ENCODE data around the gene SRGAP2B.
"Not testable (repeated sequence)": the region's sequence is repeated elsewhere in the genome, so short reads cannot be mapped to it uniquely, and the experiment has no call there.

Gene SRGAP2B

DNA sequence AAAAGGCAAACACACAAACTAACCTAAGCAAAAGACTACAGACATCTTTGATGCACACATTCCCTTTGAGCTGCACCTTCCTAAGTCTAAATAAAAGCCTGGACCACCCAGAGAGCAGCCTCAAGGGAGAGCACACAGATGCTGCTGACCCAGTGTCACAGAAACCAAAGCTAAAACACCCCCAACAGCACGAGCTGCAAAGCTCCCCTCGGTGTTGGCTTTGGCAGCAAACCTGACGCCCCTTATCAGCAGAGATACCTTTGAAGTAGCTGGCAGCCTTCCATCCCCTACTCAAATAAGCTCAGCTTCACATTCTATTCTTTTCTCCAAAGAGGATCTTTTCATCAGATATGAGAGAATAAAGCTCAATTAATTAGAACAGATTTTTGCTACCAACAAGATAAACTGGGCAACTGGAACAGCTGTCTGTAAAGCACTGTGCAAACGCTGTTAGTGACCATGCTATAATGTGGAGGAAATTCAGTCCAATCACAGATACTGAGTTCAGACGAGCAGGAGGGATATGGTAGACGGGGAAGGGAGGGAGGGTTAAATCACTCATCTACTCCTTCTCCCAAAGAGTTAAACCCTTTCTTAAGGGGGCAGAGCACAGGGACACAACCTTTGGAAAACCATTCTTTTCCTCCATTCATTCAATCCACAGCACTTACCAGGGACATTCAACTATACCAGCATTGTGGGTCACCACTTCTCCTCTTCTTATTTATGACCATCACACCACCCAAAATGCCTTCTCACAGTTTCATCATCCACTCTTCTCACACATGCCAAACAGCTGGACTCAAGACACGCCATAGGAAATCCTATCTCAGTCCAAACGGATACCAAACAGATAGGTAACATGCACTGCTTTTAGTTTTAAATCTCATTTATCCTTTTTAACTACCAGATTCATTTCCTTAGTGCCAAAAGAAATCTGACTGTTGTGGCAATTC lies 148.3 kb downstream of the SRGAP2B start:
- H3K27me3 ChIP-seq (ENCODE audit: control insufficient read depth, insufficient read depth, low read length); H3K4me2 ChIP-seq (ENCODE audit: low read length); H3K4me1 ChIP-seq (ENCODE audit: control insufficient read depth, insufficient read depth, low read length); H3K9me3 ChIP-seq (replicated peaks; ENCODE audit: low read length); H3K36me3 ChIP-seq (ENCODE audit: insufficient read depth, low read length); H3K9ac ChIP-seq (ENCODE audit: low read depth, low read length); H3K4me3 ChIP-seq (ENCODE audit: low read length): not testable (repeated sequence)

DNA sequence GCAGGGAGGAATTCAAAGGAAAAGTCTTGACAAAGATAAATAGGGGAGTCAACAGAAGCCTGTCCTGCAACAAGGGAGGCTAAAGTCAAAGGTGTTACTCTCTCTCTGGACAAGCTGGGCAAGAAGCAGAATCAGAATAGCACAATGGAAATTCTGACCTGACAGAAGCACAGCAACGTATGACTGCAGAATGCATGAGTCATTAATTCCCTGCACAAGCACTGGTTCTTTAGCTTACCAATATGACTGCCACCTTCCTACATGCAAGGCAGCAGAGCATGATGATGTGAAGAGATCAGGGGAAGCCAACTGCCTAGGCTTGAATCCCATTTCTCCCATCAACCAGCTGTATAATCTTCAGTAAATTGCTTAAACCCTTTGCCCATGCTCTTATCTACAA lies 153.4 kb downstream of the SRGAP2B start:
- H3K9ac ChIP-seq (ENCODE audit: low read depth, low read length); H3K9me3 ChIP-seq (replicated peaks; ENCODE audit: low read length); H3K4me1 ChIP-seq (ENCODE audit: control insufficient read depth, insufficient read depth, low read length); H3K4me3 ChIP-seq (ENCODE audit: low read length); H3K4me2 ChIP-seq (ENCODE audit: low read length); H3K36me3 ChIP-seq (ENCODE audit: insufficient read depth, low read length); H3K27me3 ChIP-seq (ENCODE audit: control insufficient read depth, insufficient read depth, low read length): not testable (repeated sequence)

DNA sequence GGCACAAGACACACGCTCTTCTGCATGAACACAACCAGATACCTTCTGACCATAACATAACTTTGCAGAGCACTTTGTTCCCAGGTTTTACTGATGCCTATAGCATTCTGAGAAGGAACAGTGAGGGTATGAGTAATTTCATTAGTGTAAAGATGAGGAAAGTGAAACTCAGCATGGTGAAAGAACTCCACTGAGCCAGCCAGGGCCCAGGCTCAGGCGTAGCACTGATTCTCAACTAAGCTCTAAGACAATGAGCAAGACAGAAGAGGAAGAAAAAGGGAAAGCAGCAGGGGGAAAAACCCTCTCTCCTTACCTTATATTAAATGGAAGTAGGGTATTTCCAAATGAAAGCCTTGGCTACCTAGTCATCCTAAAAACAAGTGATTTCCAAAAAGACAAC lies 155.1 kb downstream of the SRGAP2B start:
- H3K9me3 ChIP-seq (replicated peaks; ENCODE audit: low read length); H3K9ac ChIP-seq (ENCODE audit: low read depth, low read length); H3K27me3 ChIP-seq (ENCODE audit: control insufficient read depth, insufficient read depth, low read length); H3K4me1 ChIP-seq (ENCODE audit: control insufficient read depth, insufficient read depth, low read length); H3K36me3 ChIP-seq (ENCODE audit: insufficient read depth, low read length); H3K4me2 ChIP-seq (ENCODE audit: low read length); H3K4me3 ChIP-seq (ENCODE audit: low read length): not testable (repeated sequence)

DNA sequence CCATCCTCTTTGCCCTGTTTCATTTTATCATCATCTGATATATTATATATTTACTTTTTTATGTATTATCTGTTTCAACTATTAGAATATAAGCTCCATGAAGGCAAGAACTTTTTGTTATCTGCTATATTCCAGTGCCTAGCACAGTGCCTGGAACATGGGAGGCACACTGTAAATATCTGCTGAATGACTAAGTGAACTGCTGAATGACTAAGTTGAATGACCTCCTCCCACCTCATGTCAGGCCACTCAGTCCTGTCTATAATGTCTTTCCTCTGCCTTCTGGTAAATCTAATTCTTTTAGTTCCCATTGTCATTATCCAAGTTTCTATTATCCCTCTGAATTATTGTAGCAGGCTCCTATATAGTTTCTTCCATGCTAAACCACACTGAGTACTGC lies 156.5 kb downstream of the SRGAP2B start:
- H3K9ac ChIP-seq (ENCODE audit: low read depth, low read length); H3K4me1 ChIP-seq (ENCODE audit: control insufficient read depth, insufficient read depth, low read length): not testable (repeated sequence)

DNA sequence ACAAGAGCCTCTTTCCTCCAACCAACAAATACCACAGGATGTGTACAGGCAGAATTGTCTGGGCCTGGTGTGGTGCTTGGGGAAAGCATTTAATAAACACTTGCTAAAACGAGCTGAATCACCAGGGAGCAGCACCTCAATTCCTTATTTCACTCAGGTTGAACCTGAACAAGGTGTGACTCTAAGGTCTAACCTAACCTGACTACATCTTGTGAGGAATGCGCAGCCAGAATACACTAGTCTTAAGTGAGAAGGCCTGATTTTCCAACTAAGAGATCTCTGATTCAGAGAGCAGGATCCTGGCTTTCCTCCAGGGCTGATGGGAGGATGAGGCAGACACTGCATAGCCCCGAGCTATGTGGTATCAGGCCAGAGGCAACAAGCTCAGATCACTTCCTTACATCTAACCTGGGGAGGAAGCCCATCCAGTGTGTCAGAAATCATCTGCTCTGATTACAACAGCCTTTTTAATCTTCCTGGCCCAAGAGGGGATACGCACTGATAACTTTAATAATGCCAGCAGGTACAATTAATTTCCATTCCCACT lies 158.9 kb downstream of the SRGAP2B start:
- not testable (repeated sequence) for H3K36me3 ChIP-seq (ENCODE audit: insufficient read depth, low read length); H3K27me3 ChIP-seq (ENCODE audit: control insufficient read depth, insufficient read depth, low read length); H3K9ac ChIP-seq (ENCODE audit: low read depth, low read length); H3K4me3 ChIP-seq (ENCODE audit: low read length); H3K4me2 ChIP-seq (ENCODE audit: low read length); H3K9me3 ChIP-seq (replicated peaks; ENCODE audit: low read length); H3K4me1 ChIP-seq (ENCODE audit: control insufficient read depth, insufficient read depth, low read length)

More for the DNA sequence above, 156.5 kb downstream of the SRGAP2B start:
- not testable (repeated sequence) for H3K27me3 ChIP-seq (ENCODE audit: control insufficient read depth, insufficient read depth, low read length); H3K4me2 ChIP-seq (ENCODE audit: low read length); H3K36me3 ChIP-seq (ENCODE audit: insufficient read depth, low read length); H3K4me3 ChIP-seq (ENCODE audit: low read length); H3K9me3 ChIP-seq (replicated peaks; ENCODE audit: low read length)

DNA sequence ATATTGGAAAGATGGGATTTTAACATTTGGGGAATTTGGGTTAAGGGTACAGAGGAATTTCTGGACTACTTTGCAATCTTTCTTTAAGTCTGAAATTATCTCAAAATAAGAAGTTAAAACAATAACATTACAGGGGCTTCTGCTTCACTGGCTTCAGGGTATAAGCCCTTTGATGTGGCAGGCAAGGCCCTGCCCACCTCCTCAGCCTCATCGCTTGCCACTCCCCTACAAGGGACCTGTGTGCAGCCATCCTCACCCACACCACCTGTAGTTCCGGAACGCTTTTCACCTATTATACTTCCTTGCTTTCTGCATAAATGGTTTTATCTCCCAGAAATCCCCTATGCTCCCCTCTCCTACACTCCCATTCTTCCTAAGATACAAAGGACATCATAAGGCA lies 159.8 kb downstream of the SRGAP2B start:
- H3K9ac ChIP-seq (ENCODE audit: low read depth, low read length); H3K9me3 ChIP-seq (replicated peaks; ENCODE audit: low read length); H3K4me1 ChIP-seq (ENCODE audit: control insufficient read depth, insufficient read depth, low read length); H3K4me3 ChIP-seq (ENCODE audit: low read length); H3K4me2 ChIP-seq (ENCODE audit: low read length); H3K27me3 ChIP-seq (ENCODE audit: control insufficient read depth, insufficient read depth, low read length); H3K36me3 ChIP-seq (ENCODE audit: insufficient read depth, low read length): not testable (repeated sequence)

DNA sequence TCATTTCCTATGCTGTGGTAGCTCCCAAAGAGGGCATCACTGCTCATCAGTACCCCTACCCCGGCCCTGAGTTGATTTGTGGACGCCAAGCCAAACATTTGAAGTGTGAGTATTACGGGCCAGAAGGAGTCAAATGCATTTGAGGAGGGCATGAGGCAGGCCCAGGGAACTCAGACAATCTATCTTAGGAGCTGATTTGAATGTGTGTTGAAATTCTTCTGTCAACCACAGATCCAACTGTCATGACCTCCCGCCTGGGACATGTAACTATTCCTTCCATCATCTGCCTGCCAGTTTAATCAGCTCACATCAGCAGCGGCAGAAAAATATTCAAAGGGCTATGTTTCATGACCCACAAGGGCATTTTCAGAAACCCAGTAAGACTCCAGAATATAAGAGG lies 162.1 kb downstream of the SRGAP2B start:
- H3K9ac ChIP-seq (ENCODE audit: low read depth, low read length); H3K36me3 ChIP-seq (ENCODE audit: insufficient read depth, low read length); H3K4me2 ChIP-seq (ENCODE audit: low read length); H3K4me3 ChIP-seq (ENCODE audit: low read length); H3K27me3 ChIP-seq (ENCODE audit: control insufficient read depth, insufficient read depth, low read length); H3K9me3 ChIP-seq (replicated peaks; ENCODE audit: low read length); H3K4me1 ChIP-seq (ENCODE audit: control insufficient read depth, insufficient read depth, low read length): not testable (repeated sequence)

DNA sequence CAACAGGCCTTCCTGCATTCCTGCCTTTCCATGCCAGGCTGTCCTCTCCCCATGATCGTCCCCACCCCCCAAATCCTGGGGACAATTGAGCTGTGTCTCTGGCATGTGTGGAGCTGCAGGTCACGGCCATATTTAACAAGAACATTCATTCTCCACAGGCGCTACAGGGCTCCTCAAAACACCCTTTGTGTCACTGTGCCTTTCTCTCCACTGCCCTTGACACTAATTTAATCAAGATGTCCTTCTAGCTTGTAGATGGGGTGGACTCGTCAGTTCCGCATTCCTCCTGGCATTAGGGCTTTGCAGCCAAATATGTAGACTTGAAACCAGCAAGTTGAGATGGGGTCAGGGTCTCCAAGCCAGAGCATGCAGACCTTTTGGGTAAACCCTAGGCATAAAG lies 163.0 kb downstream of the SRGAP2B start:
- not testable (repeated sequence) for H3K9me3 ChIP-seq (replicated peaks; ENCODE audit: low read length); H3K36me3 ChIP-seq (ENCODE audit: insufficient read depth, low read length); H3K9ac ChIP-seq (ENCODE audit: low read depth, low read length); H3K4me2 ChIP-seq (ENCODE audit: low read length); H3K27me3 ChIP-seq (ENCODE audit: control insufficient read depth, insufficient read depth, low read length); H3K4me1 ChIP-seq (ENCODE audit: control insufficient read depth, insufficient read depth, low read length); H3K4me3 ChIP-seq (ENCODE audit: low read length)

DNA sequence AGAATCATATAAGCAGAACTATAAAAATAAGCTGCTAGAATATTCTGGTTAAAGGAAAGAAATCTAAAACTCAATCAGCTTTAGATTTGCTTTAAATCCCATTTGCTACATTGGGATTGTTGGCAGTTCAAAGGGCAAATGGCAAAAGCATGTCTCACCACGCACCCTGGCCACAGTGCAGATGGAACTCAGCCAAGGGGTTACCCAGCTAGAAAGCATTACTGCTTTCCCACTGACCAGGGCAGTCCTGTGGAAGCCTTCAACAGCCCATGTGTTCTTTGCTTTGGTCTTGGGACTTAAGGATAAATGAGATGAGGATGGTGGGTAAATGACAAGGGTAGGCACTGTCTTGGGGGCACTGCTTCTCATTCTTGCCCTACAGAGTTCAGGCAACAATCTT lies 163.6 kb downstream of the SRGAP2B start:
- H3K27me3 ChIP-seq (ENCODE audit: control insufficient read depth, insufficient read depth, low read length); H3K4me2 ChIP-seq (ENCODE audit: low read length); H3K9me3 ChIP-seq (replicated peaks; ENCODE audit: low read length); H3K4me3 ChIP-seq (ENCODE audit: low read length); H3K9ac ChIP-seq (ENCODE audit: low read depth, low read length); H3K4me1 ChIP-seq (ENCODE audit: control insufficient read depth, insufficient read depth, low read length); H3K36me3 ChIP-seq (ENCODE audit: insufficient read depth, low read length): not testable (repeated sequence)

DNA sequence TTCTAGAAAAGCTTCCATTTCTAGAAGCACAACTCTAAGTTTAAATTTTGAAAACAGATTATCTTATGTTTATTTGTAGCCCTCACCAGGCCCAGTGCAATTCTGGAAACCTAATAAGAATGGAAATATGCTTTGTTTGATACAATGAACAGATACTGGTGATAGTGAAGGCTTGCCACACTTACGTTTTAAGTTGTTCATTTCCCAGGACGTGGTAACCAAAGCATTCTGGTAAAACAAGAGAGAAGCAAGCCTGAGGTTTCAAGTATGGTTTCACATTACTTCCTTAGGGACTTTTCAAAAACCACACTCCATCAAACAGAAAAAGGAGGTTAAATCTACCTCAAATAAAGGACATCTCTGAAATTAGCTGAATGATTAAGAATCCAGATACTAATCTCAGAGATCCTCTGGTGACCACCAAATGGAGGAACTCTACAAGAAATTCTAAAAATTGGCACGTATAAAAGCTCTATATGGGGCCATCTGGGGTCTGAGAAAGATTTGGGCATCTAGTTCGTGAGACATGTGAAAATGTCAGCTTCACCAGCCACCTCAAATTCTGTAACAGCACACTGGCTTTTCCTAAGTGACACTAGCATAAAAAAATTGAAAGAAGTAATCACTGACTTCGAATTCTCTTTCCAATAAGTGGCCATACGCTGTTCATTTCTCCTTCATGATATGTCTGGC lies 164.9 kb downstream of the SRGAP2B start:
- H3K27me3 ChIP-seq (ENCODE audit: control insufficient read depth, insufficient read depth, low read length); H3K4me2 ChIP-seq (ENCODE audit: low read length); H3K9ac ChIP-seq (ENCODE audit: low read depth, low read length); H3K4me1 ChIP-seq (ENCODE audit: control insufficient read depth, insufficient read depth, low read length); H3K9me3 ChIP-seq (replicated peaks; ENCODE audit: low read length); H3K36me3 ChIP-seq (ENCODE audit: insufficient read depth, low read length); H3K4me3 ChIP-seq (ENCODE audit: low read length): not testable (repeated sequence)

DNA sequence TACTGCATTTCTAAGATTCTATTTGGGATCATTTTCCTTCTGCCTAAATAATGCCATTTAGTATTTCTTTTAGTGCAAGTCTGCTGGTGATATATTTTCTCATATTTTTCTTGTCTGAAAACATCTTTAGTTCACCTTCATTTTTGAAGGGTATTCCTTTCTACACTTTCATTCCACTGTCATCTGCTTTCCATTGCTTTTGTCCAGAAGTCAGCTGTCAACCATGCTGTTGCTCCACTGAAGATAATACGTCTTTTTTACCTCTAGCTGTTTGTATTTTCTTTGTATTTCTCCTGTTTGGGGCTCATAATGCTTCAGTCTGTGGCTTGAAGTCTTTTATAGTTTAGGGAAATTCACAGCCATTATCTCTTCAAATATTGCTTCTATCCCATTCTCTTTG lies 167.8 kb downstream of the SRGAP2B start:
- H3K4me3 ChIP-seq (ENCODE audit: low read length); H3K9me3 ChIP-seq (replicated peaks; ENCODE audit: low read length); H3K9ac ChIP-seq (ENCODE audit: low read depth, low read length); H3K36me3 ChIP-seq (ENCODE audit: insufficient read depth, low read length); H3K4me2 ChIP-seq (ENCODE audit: low read length); H3K27me3 ChIP-seq (ENCODE audit: control insufficient read depth, insufficient read depth, low read length); H3K4me1 ChIP-seq (ENCODE audit: control insufficient read depth, insufficient read depth, low read length): not testable (repeated sequence)

DNA sequence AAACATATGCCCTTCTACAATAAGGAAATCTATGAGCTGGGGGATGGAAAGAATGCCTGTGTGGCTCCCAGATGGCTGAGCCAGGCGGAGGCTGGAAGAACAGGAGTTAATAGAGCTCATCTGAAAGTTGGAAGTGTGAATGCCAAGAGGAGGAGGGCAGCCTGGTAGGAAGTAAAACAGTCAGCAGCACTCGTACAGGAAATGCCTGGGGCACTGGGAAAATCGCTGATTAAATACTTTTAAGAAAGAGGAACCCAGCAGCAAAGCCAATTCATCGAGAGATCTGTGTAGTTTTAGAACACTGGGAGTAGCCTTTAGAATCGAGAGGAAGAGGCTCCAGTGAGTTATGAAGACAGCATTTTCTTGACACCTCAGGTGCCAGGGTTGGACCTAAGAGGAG lies 171.5 kb downstream of the SRGAP2B start:
- H3K4me1 ChIP-seq (ENCODE audit: control insufficient read depth, insufficient read depth, low read length); H3K4me3 ChIP-seq (ENCODE audit: low read length); H3K4me2 ChIP-seq (ENCODE audit: low read length); H3K9me3 ChIP-seq (replicated peaks; ENCODE audit: low read length); H3K36me3 ChIP-seq (ENCODE audit: insufficient read depth, low read length); H3K27me3 ChIP-seq (ENCODE audit: control insufficient read depth, insufficient read depth, low read length); H3K9ac ChIP-seq (ENCODE audit: low read depth, low read length): not testable (repeated sequence)

All from skeletal muscle satellite cell (primary cell).